ENCODE data around the gene CDCA4.

DNA sequence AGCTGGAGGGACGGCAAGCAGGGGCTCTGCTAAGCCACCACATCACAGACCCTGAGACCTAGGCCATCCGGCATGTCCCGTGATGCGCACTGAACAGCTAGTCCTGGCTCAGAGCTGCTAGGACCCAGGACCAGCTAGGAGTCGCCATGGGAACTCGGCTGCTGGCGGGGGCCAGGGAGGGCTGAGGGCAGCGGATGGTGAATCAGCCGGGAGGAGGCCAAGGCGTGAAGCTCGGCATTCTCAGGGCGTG is 47.8 kb downstream of the CDCA4 start:
- TF ChIP-seq, protein P1, sequence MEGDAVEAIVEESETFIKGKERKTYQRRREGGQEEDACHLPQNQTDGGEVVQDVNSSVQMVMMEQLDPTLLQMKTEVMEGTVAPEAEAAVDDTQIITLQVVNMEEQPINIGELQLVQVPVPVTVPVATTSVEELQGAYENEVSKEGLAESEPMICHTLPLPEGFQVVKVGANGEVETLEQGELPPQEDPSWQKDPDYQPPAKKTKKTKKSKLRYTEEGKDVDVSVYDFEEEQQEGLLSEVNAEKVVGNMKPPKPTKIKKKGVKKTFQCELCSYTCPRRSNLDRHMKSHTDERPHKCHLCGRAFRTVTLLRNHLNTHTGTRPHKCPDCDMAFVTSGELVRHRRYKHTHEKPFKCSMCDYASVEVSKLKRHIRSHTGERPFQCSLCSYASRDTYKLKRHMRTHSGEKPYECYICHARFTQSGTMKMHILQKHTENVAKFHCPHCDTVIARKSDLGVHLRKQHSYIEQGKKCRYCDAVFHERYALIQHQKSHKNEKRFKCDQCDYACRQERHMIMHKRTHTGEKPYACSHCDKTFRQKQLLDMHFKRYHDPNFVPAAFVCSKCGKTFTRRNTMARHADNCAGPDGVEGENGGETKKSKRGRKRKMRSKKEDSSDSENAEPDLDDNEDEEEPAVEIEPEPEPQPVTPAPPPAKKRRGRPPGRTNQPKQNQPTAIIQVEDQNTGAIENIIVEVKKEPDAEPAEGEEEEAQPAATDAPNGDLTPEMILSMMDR (IDR thresholded peaks at IDR 0.05), result no peak
- TF ChIP-seq POLR2A (IDR thresholded peaks at IDR 0.05) (no peak), EP300 (IDR thresholded peaks at IDR 0.05) (no peak)

All from tibial nerve (tissue), 4 donors.